ENCODE measurements around the gene MN1. TPM values are rescaled to one million over a fixed set of nuclear protein-coding genes. Genes with fewer than 3 reads are reported as not detected.

Gene MN1
- total RNA-seq, 1 donor from 2014 or later: 5.9 TPM

GRCh38 chr22:27791859-27792241, 9.7 kb downstream of the MN1 start:
- Mint-ChIP-seq H3K27me3 (peaks cover 77% of the 10 kb centered on the region), H3K4me3 (ENCODE audit: low read depth) (no peak overlapping the region), H3K27ac (no peak overlapping the region), H3K36me3 (ENCODE audit: insufficient read depth) (peaks cover 7% of the 10 kb centered on the region), H3K4me1 (ENCODE audit: low read depth) (peaks cover 33% of the 10 kb centered on the region), H3K9me3 (ENCODE audit: low read depth) (no peaks in the 10 kb centered on the region)
- TF ChIP-seq CTCF (IDR thresholded peaks at IDR 0.05; ENCODE audit: unreplicated experiment): no peak
- no peak for DNase-seq (ENCODE audit: low spot score, unreplicated experiment)

- Mint-ChIP-seq H3K36me3 (ENCODE audit: insufficient read depth) (peaks cover 5% of the 10 kb centered on the region), H3K27me3 (peaks cover 72% of the 10 kb centered on the region), H3K4me3 (ENCODE audit: low read depth) (no peak overlapping the region), H3K9me3 (ENCODE audit: low read depth) (no peaks in the 10 kb centered on the region), H3K27ac (no peak overlapping the region), H3K4me1 (ENCODE audit: low read depth) (peaks cover 33% of the 10 kb centered on the region)
- DNase-seq (ENCODE audit: low spot score, unreplicated experiment): no peak
- no peak for TF ChIP-seq CTCF (IDR thresholded peaks at IDR 0.05; ENCODE audit: unreplicated experiment)
Observed at GRCh38 chr22:27791159-27791858, 10.2 kb downstream of the MN1 start.

GRCh38 chr22:27790376-27791158, 11.0 kb downstream of the MN1 start:
- DNase-seq (ENCODE audit: low spot score, unreplicated experiment): no peak
- Mint-ChIP-seq H3K9me3 (ENCODE audit: low read depth) (no peaks in the 10 kb centered on the region), H3K4me3 (ENCODE audit: low read depth) (no peak overlapping the region), H3K27ac (no peak overlapping the region), H3K27me3 (peaks cover 67% of the 10 kb centered on the region), H3K4me1 (ENCODE audit: low read depth) (peaks cover 30% of the 10 kb centered on the region), H3K36me3 (ENCODE audit: insufficient read depth) (peaks cover 5% of the 10 kb centered on the region)
- TF ChIP-seq CTCF (IDR thresholded peaks at IDR 0.05; ENCODE audit: unreplicated experiment): no peak

- H3K36me3 Mint-ChIP-seq (ENCODE audit: insufficient read depth): peaks cover 5% of the 10 kb centered on the region
- H3K4me3 Mint-ChIP-seq (ENCODE audit: low read depth): no peak overlapping the region
- H3K27ac Mint-ChIP-seq: no peak overlapping the region
- H3K4me1 Mint-ChIP-seq (ENCODE audit: low read depth): peaks cover 17% of the 10 kb centered on the region
- no peak for TF ChIP-seq CTCF (IDR thresholded peaks at IDR 0.05; ENCODE audit: unreplicated experiment)
- H3K9me3 Mint-ChIP-seq (ENCODE audit: low read depth): no peaks in the 10 kb centered on the region
- H3K27me3 Mint-ChIP-seq: peaks cover 53% of the 10 kb centered on the region
- DNase-seq (ENCODE audit: low spot score, unreplicated experiment): no peak
Observed at GRCh38 chr22:27788500-27789288, 12.9 kb downstream of the MN1 start.

- Mint-ChIP-seq H3K36me3 (ENCODE audit: insufficient read depth) (peaks cover 5% of the 10 kb centered on the region), H3K27me3 (peaks cover 39% of the 10 kb centered on the region), H3K4me1 (ENCODE audit: low read depth) (peaks cover 7% of the 10 kb centered on the region), H3K4me3 (ENCODE audit: low read depth) (no peak overlapping the region), H3K27ac (no peak overlapping the region), H3K9me3 (ENCODE audit: low read depth) (no peaks in the 10 kb centered on the region)
- no peak for DNase-seq (ENCODE audit: low spot score, unreplicated experiment)
- no peak for TF ChIP-seq CTCF (IDR thresholded peaks at IDR 0.05; ENCODE audit: unreplicated experiment)
Observed at GRCh38 chr22:27786965-27787364, 14.6 kb downstream of the MN1 start.
